ENCODE measurements around the gene FOXP1. TPM values are rescaled to one million over a fixed set of nuclear protein-coding genes. Genes with fewer than 3 reads are reported as not detected.
A peak's percentile ranks its signal among the peaks of the same experiment; 100 is the strongest.

FOXP1 gene
- total RNA-seq, 1 donor from 2014 or later = 31.1 TPM

DNA sequence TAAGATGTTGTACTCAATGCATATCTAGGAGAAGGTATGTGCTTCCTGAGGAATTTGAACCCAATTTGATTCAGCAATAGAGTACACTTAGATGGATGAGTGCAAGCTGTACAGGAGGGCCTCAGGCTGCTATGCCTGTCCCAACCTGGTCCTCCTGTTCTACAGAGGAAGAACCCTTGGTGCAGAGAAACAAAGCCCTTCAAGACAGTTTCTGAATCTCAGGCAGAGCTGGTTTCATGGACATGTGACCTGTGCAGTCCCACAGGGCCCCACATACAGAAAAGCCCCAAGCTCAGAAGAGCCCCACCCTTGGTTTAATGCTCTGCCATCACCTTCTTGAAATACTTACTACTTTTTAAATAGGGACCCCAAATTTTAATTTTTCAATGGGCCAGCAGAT is 15.3 kb downstream of the FOXP1 start:
- Mint-ChIP-seq H3K36me3 (ENCODE audit: unreplicated experiment) (no peaks in the 10 kb centered on the region), H3K27ac (ENCODE audit: unreplicated experiment) (no peak overlapping the region), H3K9me3 (ENCODE audit: unreplicated experiment) (no peaks in the 10 kb centered on the region), H3K4me1 (ENCODE audit: low read depth, unreplicated experiment) (peaks cover 16% of the 10 kb centered on the region), H3K4me3 (ENCODE audit: unreplicated experiment) (no peak overlapping the region), H3K27me3 (ENCODE audit: unreplicated experiment) (no peaks in the 10 kb centered on the region)
- TF ChIP-seq, protein P1, sequence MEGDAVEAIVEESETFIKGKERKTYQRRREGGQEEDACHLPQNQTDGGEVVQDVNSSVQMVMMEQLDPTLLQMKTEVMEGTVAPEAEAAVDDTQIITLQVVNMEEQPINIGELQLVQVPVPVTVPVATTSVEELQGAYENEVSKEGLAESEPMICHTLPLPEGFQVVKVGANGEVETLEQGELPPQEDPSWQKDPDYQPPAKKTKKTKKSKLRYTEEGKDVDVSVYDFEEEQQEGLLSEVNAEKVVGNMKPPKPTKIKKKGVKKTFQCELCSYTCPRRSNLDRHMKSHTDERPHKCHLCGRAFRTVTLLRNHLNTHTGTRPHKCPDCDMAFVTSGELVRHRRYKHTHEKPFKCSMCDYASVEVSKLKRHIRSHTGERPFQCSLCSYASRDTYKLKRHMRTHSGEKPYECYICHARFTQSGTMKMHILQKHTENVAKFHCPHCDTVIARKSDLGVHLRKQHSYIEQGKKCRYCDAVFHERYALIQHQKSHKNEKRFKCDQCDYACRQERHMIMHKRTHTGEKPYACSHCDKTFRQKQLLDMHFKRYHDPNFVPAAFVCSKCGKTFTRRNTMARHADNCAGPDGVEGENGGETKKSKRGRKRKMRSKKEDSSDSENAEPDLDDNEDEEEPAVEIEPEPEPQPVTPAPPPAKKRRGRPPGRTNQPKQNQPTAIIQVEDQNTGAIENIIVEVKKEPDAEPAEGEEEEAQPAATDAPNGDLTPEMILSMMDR (IDR thresholded peaks at IDR 0.05; ENCODE audit: partially characterized antibody, unreplicated experiment) = no peak
- DNase-seq = no peak

DNA sequence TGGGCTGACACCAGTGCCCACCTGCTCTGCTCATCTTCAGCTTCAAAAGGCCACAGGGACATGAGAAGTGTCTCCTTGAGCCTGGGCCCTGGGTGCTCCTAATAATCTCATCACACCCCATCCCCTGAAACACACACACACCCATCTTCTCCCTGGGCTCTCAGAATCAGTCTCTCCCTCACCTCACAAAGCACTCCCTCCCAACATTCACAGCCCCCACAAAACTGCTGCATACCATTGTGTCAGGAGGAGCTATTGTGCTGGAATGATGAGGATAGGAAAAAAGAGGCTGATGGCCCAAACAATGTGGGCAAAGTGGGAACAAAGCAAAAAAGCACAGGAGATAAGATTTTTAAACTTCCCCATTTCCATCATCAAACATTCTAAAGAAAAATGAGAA is 16.8 kb downstream of the FOXP1 start:
- Mint-ChIP-seq H3K4me3 (ENCODE audit: unreplicated experiment) (no peak overlapping the region), H3K27ac (ENCODE audit: unreplicated experiment) (no peak overlapping the region)

GRCh38 chr3:71565976-71566375 is 17.6 kb downstream of the FOXP1 start:
- H3K4me1 Mint-ChIP-seq (ENCODE audit: low read depth, unreplicated experiment) = peaks cover 16% of the 10 kb centered on the region
- no peaks in the 10 kb centered on the region for H3K9me3 Mint-ChIP-seq (ENCODE audit: unreplicated experiment)
- no peaks in the 10 kb centered on the region for H3K36me3 Mint-ChIP-seq (ENCODE audit: unreplicated experiment)
- no peak overlapping the region for H3K27ac Mint-ChIP-seq (ENCODE audit: unreplicated experiment)
- TF ChIP-seq, protein P1 (IDR thresholded peaks at IDR 0.05; ENCODE audit: partially characterized antibody, unreplicated experiment) = no peak
- H3K27me3 Mint-ChIP-seq (ENCODE audit: unreplicated experiment) = no peaks in the 10 kb centered on the region
- H3K4me3 Mint-ChIP-seq (ENCODE audit: unreplicated experiment) = peak overlapping the region; percentile 0
- peak; percentile 24 for DNase-seq

More for the DNA sequence above, 16.8 kb downstream of the FOXP1 start:
- Mint-ChIP-seq H3K27me3 (ENCODE audit: unreplicated experiment) (no peaks in the 10 kb centered on the region), H3K4me1 (ENCODE audit: low read depth, unreplicated experiment) (peaks cover 16% of the 10 kb centered on the region), H3K36me3 (ENCODE audit: unreplicated experiment) (no peaks in the 10 kb centered on the region), H3K9me3 (ENCODE audit: unreplicated experiment) (no peaks in the 10 kb centered on the region)
- DNase-seq = no peak
- TF ChIP-seq, protein P1 (IDR thresholded peaks at IDR 0.05; ENCODE audit: partially characterized antibody, unreplicated experiment) = no peak

GRCh38 chr3:71565316-71565715 is 18.2 kb downstream of the FOXP1 start:
- TF ChIP-seq, protein P1 (IDR thresholded peaks at IDR 0.05; ENCODE audit: partially characterized antibody, unreplicated experiment) = no peak
- DNase-seq = no peak
- Mint-ChIP-seq H3K9me3 (ENCODE audit: unreplicated experiment) (no peaks in the 10 kb centered on the region), H3K36me3 (ENCODE audit: unreplicated experiment) (peaks cover 5% of the 10 kb centered on the region), H3K4me3 (ENCODE audit: unreplicated experiment) (no peak overlapping the region), H3K27me3 (ENCODE audit: unreplicated experiment) (no peaks in the 10 kb centered on the region), H3K4me1 (ENCODE audit: low read depth, unreplicated experiment) (peaks cover 16% of the 10 kb centered on the region), H3K27ac (ENCODE audit: unreplicated experiment) (no peak overlapping the region)

GRCh38 chr3:71564361-71564760 is 19.2 kb downstream of the FOXP1 start:
- Mint-ChIP-seq H3K9me3 (ENCODE audit: unreplicated experiment) (no peaks in the 10 kb centered on the region), H3K27me3 (ENCODE audit: unreplicated experiment) (no peaks in the 10 kb centered on the region), H3K4me3 (ENCODE audit: unreplicated experiment) (no peak overlapping the region), H3K4me1 (ENCODE audit: low read depth, unreplicated experiment) (peaks cover 16% of the 10 kb centered on the region), H3K36me3 (ENCODE audit: unreplicated experiment) (peaks cover 5% of the 10 kb centered on the region), H3K27ac (ENCODE audit: unreplicated experiment) (no peak overlapping the region)
- TF ChIP-seq, protein P1 (IDR thresholded peaks at IDR 0.05; ENCODE audit: partially characterized antibody, unreplicated experiment) = no peak
- DNase-seq = no peak

Measured in glutamatergic neuron (in vitro differentiated cells).